Gastrocnemius medialis (tissue), 4 donors: Measurements from ENCODE around the gene CLCN2. TPM values are rescaled to one million over a fixed set of nuclear protein-coding genes. Genes with fewer than 3 reads are reported as not detected.

Source experiments
- ATAC-seq, 2 donors: fragments of 150-250 bp; one replicate each; pipeline ENCODE4 v1.9.1; 2016
- DNase-seq, 2 donors: peaks; one replicate each; pipeline ENCODE4 v3.0.0-alpha.2; 2019
- H3K27ac ChIP-seq, 4 donors: fragments of 200-600 bp; sonication (generic); 1 replicate in 1 of 4; 2 replicates in 3 of 4; pipeline ENCODE4 v1.5.1; 2016 to 2018; ENCODE audit warnings: mild to moderate bottlenecking in 2 of 4, moderate library complexity in 1 of 4
- H3K27me3 ChIP-seq, 3 donors: fragments of 200-600 bp; sonication (generic) in 2 of 3; 1 replicate in 1 of 3; 2 replicates in 2 of 3; pipeline versions ENCODE4 v1.5.1 to v1.6.0; 2016 to 2019; ENCODE audit warnings: mild to moderate bottlenecking in 1 of 3, moderate library complexity in 1 of 3
- H3K36me3 ChIP-seq, 2 donors: fragments of 200-600 bp; sonication (generic) in 1 of 2; one replicate each; pipeline ENCODE4 v1.5.1; 2017 to 2018
- H3K4me1 ChIP-seq, 2 donors: fragments of 200-600 bp; sonication (generic) in 1 of 2; one replicate each; pipeline ENCODE4 v1.5.1; 2016 to 2017; ENCODE audit warnings: mild to moderate bottlenecking in 2 of 2
- H3K4me3 ChIP-seq, 4 donors: fragments of 200-600 bp; sonication (generic) in 3 of 4; 1 replicate in 1 of 4; 2 replicates in 3 of 4; pipeline ENCODE4 v1.5.1; 2016 to 2019; ENCODE audit warnings: mild to moderate bottlenecking in 2 of 4
- H3K9me3 ChIP-seq, 3 donors: fragments of 200-600 bp; sonication (generic) in 2 of 3; 1 replicate in 1 of 3; 2 replicates in 2 of 3; pipeline ENCODE4 v1.5.1; 2016 to 2019
- POLR2A ChIP-seq, 2 donors: fragments of 450-650 bp; IDR thresholded peaks; one replicate each; pipeline ENCODE4 v1.6.1; 2017; ENCODE audit warnings: antibody characterized with exemption in 2 of 2, mild to moderate bottlenecking in 2 of 2, moderate library complexity in 2 of 2
- in situ Hi-C, 4 donors: fragments of 200-750 bp; cut with MboI; loops; one replicate each; pipeline versions ENCODE4 v1.15.0 to v1.8.0; 2017; ENCODE audit warnings: low sequenced_read_pairs in 4 of 4
- intact Hi-C: fragments of 100-400 bp; cut with DNase I; formaldehyde crosslinking; loops from one replicate; pipeline ENCODE4 v1.15.1; 2023; ENCODE audit warnings: low total_unique reads
- total RNA-seq, 4 donors: library from RNA; depleted of rRNA; stranded (reverse); fragments of >200 nt; gene quantifications; one replicate each; pipeline versions ENCODE4 v1.1.0 to v1.2.3, GENCODE V29; 2016
- TF ChIP-seq, protein P1 (sequence below), 5 experiments: fragments of 450-650 bp in 3 of 5; fragments of 200-600 bp in 2 of 5; sonication (generic) in 2 of 5; IDR thresholded peaks in 4 of 5; conservative IDR thresholded peaks in 1 of 5; 1 replicate in 4 of 5; 2 replicates in 1 of 5; pipeline ENCODE4 v1.5.1; 2016 to 2019; ENCODE audit warnings: antibody characterized with exemption in 5 of 5, mild to moderate bottlenecking in 3 of 5, moderate library complexity in 3 of 5

Gene CLCN2
- total RNA-seq, 4 donors from 2014 or later, result 0.62 to 1.2 (median 0.92) TPM

DNA sequence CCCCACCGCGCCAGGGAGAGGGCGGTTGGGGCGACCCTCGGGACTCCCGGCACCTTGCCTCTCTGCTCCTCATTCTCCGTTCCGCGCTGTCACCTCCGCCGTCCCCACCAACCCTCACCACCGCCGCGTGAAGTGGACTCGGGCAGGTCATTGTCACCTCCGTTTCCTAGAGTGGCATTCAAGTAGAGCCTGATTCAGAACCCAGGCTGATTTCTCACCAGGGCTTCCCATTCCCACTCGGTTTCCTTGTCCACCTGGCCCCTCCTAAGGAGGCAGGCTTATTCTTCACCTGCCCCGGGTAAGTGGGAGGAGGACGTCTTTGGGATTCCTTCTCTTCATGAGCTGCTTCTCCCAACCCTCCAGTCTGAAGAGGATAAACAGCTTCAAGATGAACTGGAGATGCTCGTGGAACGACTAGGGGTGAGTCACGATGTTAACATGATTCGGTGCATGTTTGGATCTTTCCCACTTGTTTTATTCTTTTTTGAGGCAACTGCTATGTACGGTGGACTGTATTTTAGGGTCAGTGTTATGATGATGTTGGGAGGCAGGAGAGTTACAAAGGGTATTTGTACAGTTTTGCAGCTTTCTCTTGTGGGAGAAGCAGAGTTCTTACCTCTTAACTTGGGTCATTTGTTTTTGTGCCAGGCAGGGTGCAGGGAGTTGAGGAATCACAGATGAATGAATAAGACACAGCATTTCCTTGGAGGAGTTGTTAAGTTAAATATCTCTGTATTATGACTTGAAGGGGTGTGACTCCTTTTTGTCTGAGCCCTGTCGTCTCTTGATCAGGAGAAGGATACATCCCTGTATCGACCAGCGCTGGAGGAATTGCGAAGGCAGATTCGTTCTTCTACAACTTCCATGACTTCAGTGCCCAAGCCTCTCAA is 61.7 kb downstream of the CLCN2 start:
- intact Hi-C loops, result loop anchor here (1.0 to 10.0 kb wide), 9 partner anchors 15 to 415 kb away; partner anchors contain the start of genes ABCC5, ABCF3, AP2M1 and DVL3
- Histone ChIP-seq H3K9me3 (no peaks in the 10 kb centered on the region), H3K36me3 (peaks cover 18 to 46% of the 10 kb centered on the region in 2 donors), H3K4me1 (peaks cover 14 to 18% of the 10 kb centered on the region in 2 donors), H3K27me3 (no peaks in the 10 kb centered on the region), H3K4me3 (peak overlapping the region; percentile 70 to 93 (median 76)), H3K27ac (peak overlapping the region; percentile 81 to 93 (median 86))
- TF ChIP-seq, protein P1, sequence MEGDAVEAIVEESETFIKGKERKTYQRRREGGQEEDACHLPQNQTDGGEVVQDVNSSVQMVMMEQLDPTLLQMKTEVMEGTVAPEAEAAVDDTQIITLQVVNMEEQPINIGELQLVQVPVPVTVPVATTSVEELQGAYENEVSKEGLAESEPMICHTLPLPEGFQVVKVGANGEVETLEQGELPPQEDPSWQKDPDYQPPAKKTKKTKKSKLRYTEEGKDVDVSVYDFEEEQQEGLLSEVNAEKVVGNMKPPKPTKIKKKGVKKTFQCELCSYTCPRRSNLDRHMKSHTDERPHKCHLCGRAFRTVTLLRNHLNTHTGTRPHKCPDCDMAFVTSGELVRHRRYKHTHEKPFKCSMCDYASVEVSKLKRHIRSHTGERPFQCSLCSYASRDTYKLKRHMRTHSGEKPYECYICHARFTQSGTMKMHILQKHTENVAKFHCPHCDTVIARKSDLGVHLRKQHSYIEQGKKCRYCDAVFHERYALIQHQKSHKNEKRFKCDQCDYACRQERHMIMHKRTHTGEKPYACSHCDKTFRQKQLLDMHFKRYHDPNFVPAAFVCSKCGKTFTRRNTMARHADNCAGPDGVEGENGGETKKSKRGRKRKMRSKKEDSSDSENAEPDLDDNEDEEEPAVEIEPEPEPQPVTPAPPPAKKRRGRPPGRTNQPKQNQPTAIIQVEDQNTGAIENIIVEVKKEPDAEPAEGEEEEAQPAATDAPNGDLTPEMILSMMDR (IDR thresholded peaks at IDR 0.05 in 4 of 5, conservative IDR thresholded peaks at IDR 0.05 in 1 of 5), result no peak
- TF ChIP-seq POLR2A (IDR thresholded peaks at IDR 0.05), result no peak
- DNase-seq (no peak), ATAC-seq (peak; percentile 7 to 21)
- in situ Hi-C loops, result loop anchor here in 1 of 4 donors (25.0 kb wide), 1 partner anchor 412 kb away; the partner anchor contains the start of gene PARL

DNA sequence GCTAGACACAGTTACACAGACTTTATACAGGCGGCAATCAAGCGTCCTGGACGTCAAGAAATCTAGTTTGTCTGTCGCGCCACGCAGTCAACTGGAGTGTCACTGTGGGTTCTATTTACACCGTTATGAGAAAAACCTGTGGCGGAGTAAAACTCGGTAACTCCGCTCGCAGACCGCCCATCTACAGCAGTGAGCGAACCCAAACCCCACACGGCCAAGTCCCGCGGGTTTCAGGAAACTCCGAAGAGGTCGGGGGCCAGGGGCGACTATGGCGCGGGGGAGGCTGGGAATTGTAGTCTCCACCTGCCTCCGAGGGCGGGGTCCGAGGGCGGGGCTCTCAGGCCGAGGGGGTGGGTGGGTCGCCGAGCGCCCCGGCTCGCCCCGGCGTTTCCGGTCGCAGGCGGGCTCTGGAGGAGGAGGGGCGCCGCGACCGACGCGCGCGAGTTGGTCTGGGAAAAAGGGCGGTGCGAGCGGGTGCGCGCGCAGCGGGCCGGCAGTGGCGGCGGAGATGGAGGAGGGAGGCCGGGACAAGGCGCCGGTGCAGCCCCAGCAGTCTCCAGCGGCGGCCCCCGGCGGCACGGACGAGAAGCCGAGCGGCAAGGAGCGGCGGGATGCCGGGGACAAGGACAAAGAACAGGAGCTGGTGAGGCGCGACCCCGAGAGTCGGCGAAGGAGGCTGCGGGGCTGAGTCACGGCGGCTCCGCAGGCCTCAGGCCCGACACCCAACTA is 62.5 kb downstream of the CLCN2 start, which contains the start of gene PSMD2:
PSMD2 (plus strand) TSS at position 483 of the 729 bp plus-strand sequence; CDS start at position 509, 26 bp downstream.
- DNase-seq, result peak; percentile 97
- peak; percentile 94 to 98 for TF ChIP-seq POLR2A (IDR thresholded peaks at IDR 0.05)
- TF ChIP-seq, protein P1 (IDR thresholded peaks at IDR 0.05 in 4 of 5, conservative IDR thresholded peaks at IDR 0.05 in 1 of 5), result peak in 1 of 5 experiments; percentile 18

DNA sequence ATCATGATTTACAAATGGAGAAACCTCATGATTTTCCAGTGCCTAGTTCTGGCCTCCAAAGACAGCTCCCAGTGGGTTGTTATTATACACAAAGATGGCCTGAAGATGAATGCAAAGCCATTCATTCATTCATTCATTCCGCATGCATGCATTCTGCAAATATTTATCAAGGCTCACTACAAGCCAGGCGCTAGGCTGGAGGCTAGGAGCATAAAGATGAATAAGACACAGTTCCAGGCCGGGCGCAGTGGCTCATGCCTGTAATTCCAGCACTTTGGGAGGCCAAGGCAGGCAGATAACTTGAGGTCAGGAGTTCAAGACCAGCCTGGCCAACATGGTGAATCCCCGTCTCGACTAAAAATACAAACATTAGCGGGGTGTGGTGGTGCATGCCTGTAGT is 64.8 kb downstream of the CLCN2 start:
- Histone ChIP-seq H3K9me3 (no peaks in the 10 kb centered on the region), H3K4me1 (peaks cover 14 to 17% of the 10 kb centered on the region in 2 donors), H3K27ac (no peak overlapping the region), H3K27me3 (no peaks in the 10 kb centered on the region), H3K4me3 (no peak overlapping the region), H3K36me3 (peaks cover 3 to 15% of the 10 kb centered on the region in 2 donors)
- no peak for ATAC-seq
- TF ChIP-seq, protein P1 (IDR thresholded peaks at IDR 0.05 in 4 of 5, conservative IDR thresholded peaks at IDR 0.05 in 1 of 5), result no peak
- TF ChIP-seq POLR2A (IDR thresholded peaks at IDR 0.05), result no peak
- DNase-seq, result no peak
- in situ Hi-C loops (loop anchor here in 1 of 4 donors (25.0 kb wide), 1 partner anchor 409 kb away; the partner anchor contains the start of gene PARL), intact Hi-C loops (loop anchor here (5.0 to 10.0 kb wide), 3 partner anchors 109 to 282 kb away; partner anchors contain the start of genes ABCC5, ABCF3 and DVL3)

More for the DNA sequence above, 62.5 kb downstream of the CLCN2 start, which contains the start of gene PSMD2:
- H3K4me3 ChIP-seq, result peak within 1 kb of the TSS; percentile 70 to 93 (median 76)
- intact Hi-C loops (loop anchor here (1.0 to 10.0 kb wide), 10 partner anchors 15 to 414 kb away; partner anchors contain the start of genes ABCC5, ABCF3, AP2M1 and DVL3), in situ Hi-C loops (loop anchor here in 1 of 4 donors (25.0 kb wide), 1 partner anchor 412 kb away; the partner anchor contains the start of gene PARL)
- H3K9me3 ChIP-seq, result no peaks in the 10 kb centered on the region
- H3K27me3 ChIP-seq, result no peaks in the 10 kb centered on the region
- peaks cover 13 to 38% of the 10 kb centered on the region in 2 donors for H3K36me3 ChIP-seq
- peak within 1 kb of the TSS; percentile 81 to 93 (median 86) for H3K27ac ChIP-seq
- ATAC-seq, result peak; percentile 93 to 96
- H3K4me1 ChIP-seq, result peaks cover 14 to 18% of the 10 kb centered on the region in 2 donors

Other genes starting within 250 kb of the CLCN2 start
- 10 to 100 TPM; 42.6 to 56.8 (median 53.4) TPM for gene EIF2B5, start 226.2 kb downstream of the CLCN2 start, total RNA-seq
- gene DVL3, start 206.2 kb downstream of the CLCN2 start, total RNA-seq, result 10 to 100 TPM; 36.5 to 58.1 (median 48.0) TPM
- 100 to 1,000 TPM; 110 to 132 (median 117) TPM for gene AP2M1, start 186.8 kb downstream of the CLCN2 start, total RNA-seq
- 10 to 100 TPM; 52.6 to 96.4 (median 63.2) TPM for gene ABCF3, start 175.4 kb downstream of the CLCN2 start, total RNA-seq
- not detected for gene VWA5B2, start 132.0 kb downstream of the CLCN2 start, total RNA-seq
- 10 to 100 TPM; 35.0 to 58.1 (median 50.1) TPM for gene ALG3, start 112.6 kb downstream of the CLCN2 start, total RNA-seq
- 10 to 100 TPM in 2 of 4 donors, 1 to 10 TPM in 2; 5.7 to 14.6 (median 8.5) TPM for gene EEF1AKMT4, start 111.9 kb downstream of the CLCN2 start, total RNA-seq
- gene CAMK2N2, start 100.1 kb downstream of the CLCN2 start, total RNA-seq, result not detected
- gene ECE2, start 85.6 kb downstream of the CLCN2 start, total RNA-seq, result not detected
- 100 to 1,000 TPM; 560 to 831 (median 720) TPM for gene PSMD2, start 62.4 kb downstream of the CLCN2 start, total RNA-seq
- gene EIF4G1, start 47.0 kb downstream of the CLCN2 start, total RNA-seq, result 100 to 1,000 TPM; 474 to 863 (median 735) TPM
- 10 to 100 TPM; 14.7 to 27.1 (median 18.8) TPM for gene FAM131A, start 24.0 kb downstream of the CLCN2 start, total RNA-seq
- 10 to 100 TPM; 45.5 to 87.7 (median 53.0) TPM for gene POLR2H, start 105 bp upstream of the CLCN2 start, total RNA-seq
- 1 to 10 TPM in 1 of 4 donors, under 1 TPM in 2, not detected in 1; 0.36 to 2.5 (median 0.69) TPM for gene THPO, start 16.6 kb upstream of the CLCN2 start, total RNA-seq
- 1 to 10 TPM; 2.6 to 5.7 (median 3.4) TPM for gene CHRD, start 18.4 kb upstream of the CLCN2 start, total RNA-seq
- under 1 TPM; 0.10 to 0.24 (median 0.12) TPM for gene EPHB3, start 200.2 kb upstream of the CLCN2 start, total RNA-seq